ENCODE data around the gene RPS16. TPM values are rescaled to one million over a fixed set of nuclear protein-coding genes. Genes with fewer than 3 reads are reported as not detected.

The RPS16 gene
- total and polyA plus RNA-seq, 9 of the 15 experiments (the other 6 are each of a cell fraction or from before 2014, with no cell fraction given) = 82.6 to 3,671 (median 2,204) TPM

GRCh38 chr19:39406656-39407409 lies 28.9 kb downstream of the RPS16 start, which contains the start of gene ZFP36 (continued):
- TF ChIP-seq ZNF408 (CRISPR knock-in tag; IDR thresholded peaks at IDR 0.05; ENCODE audit: low read depth) = no peak
- TF ChIP-seq ZFPM2 (CRISPR knock-in tag; IDR thresholded peaks at IDR 0.05) = no peak
- TF ChIP-seq SAFB2 (IDR thresholded peaks at IDR 0.05; ENCODE audit: borderline replicate concordance, low read depth, low read length, severe bottlenecking) = no peak
- no peak for TF ChIP-seq SMARCC2 (IDR thresholded peaks at IDR 0.05; ENCODE audit: low read depth)
- TF ChIP-seq POLR2AphosphoS2 (IDR thresholded peaks at IDR 0.05; ENCODE audit: low read length) = no peak
- TF ChIP-seq MEF2A (IDR thresholded peaks at IDR 0.05; ENCODE audit: control insufficient read depth, low read depth, low read length) = no peak
- no peak for TF ChIP-seq ZNF407 (IDR thresholded peaks at IDR 0.05; ENCODE audit: low read depth)
- peak; percentile 29; the same call in 1 of the 2 replicates for TF ChIP-seq SIN3B (IDR thresholded peaks at IDR 0.05; ENCODE audit: low read depth)
- no peak for TF ChIP-seq NCOA2 (IDR thresholded peaks at IDR 0.05; ENCODE audit: partially characterized antibody in 2 of 2)
- peak in 2 of 3 experiments; percentile 62 to 68 for TF ChIP-seq YY1 (IDR thresholded peaks at IDR 0.05; ENCODE audit: borderline replicate concordance in 1 of 3, control insufficient read depth in 1 of 3, extremely low read depth in 1 of 3, insufficient read depth in 3 of 3, insufficient read length in 1 of 3, insufficient replicate concordance in 2 of 3, low read depth in 1 of 3, low read length in 2 of 3)
- TF ChIP-seq ZNF212 (CRISPR knock-in tag; IDR thresholded peaks at IDR 0.05) = no peak
- peak; percentile 63 for TF ChIP-seq MYNN (IDR thresholded peaks at IDR 0.05)
- no peak for TF ChIP-seq MYNN (CRISPR knock-in tag; IDR thresholded peaks at IDR 0.05)
- no peak for TF ChIP-seq ETV6 (IDR thresholded peaks at IDR 0.05; ENCODE audit: borderline replicate concordance in 1 of 2, low read depth in 2 of 2, low read length in 1 of 2)
- no peak for TF ChIP-seq ETV6 (CRISPR knock-in tag; IDR thresholded peaks at IDR 0.05; ENCODE audit: borderline replicate concordance)
- TF ChIP-seq NKRF (IDR thresholded peaks at IDR 0.05; ENCODE audit: borderline replicate concordance) = 0 out of 2 replicates have a peak, but pooled peaks have one; percentile 35
- peak; percentile 33 for TF ChIP-seq ZFX (CRISPR knock-in tag; IDR thresholded peaks at IDR 0.05)
- TF ChIP-seq ZNF551 (CRISPR knock-in tag; IDR thresholded peaks at IDR 0.05) = no peak

Data from K562 (cell line).